ENCODE measurements around the gene ESPN. TPM values are rescaled to one million over a fixed set of nuclear protein-coding genes. Genes with fewer than 3 reads are reported as not detected.
A peak's percentile ranks its signal among the peaks of the same experiment; 100 is the strongest.
"Not testable (repeated sequence)": the region's sequence is repeated elsewhere in the genome, so short reads cannot be mapped to it uniquely, and the experiment has no call there.

Gene ESPN
- polyA plus RNA-seq, 2 donors, result 21.6 to 46.5 TPM

DNA sequence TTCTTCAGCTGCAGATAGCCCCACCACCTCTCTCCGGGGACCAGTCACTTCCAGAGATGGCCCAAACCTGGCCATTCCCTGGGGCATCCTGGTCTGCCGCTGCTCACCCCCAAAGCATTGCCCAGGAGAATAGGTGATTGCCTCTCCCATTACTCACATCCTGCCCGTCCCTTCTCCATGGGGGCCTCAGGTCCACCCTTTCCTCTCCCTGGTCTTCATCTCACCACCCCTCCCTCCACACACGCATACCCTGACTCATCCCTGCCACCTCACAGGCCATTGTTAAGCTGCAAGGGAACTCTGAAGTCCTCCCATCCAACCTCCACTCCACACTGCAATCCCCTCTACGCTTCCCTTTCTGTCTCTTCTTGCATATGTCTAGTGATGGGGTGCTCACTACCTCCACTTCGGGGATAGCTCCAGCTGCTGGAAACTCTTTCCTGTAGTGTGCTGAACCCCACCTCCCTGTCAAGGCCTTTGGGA lies 66.9 kb downstream of the ESPN start, which contains the start of gene PLEKHG5:
Gene PLEKHG5, minus strand, starts transcription at position 188 of the 483 bp plus-strand sequence. CDS start 14,096 bp downstream, outside the sequence.
- Histone ChIP-seq H3K9me3 (ENCODE audit: control insufficient read depth in 2 of 2, insufficient read depth in 1 of 2, low read depth in 1 of 2, low read length in 1 of 2) (no peaks in the 10 kb centered on the region), H3K27ac (ENCODE audit: low read depth in 2 of 2, low read length in 1 of 2) (peak within 1 kb of the TSS; percentile 95 to 98), H3K27me3 (ENCODE audit: control insufficient read depth in 1 of 2, insufficient read depth in 2 of 2, low read length in 2 of 2) (no peaks in the 10 kb centered on the region), H3K36me3 (ENCODE audit: control insufficient read depth in 2 of 2, insufficient read depth in 2 of 2, low read length in 1 of 2) (no peaks in the 10 kb centered on the region), H3K4me3 (ENCODE audit: low read depth in 1 of 2, low read length in 2 of 2) (peak within 1 kb of the TSS; percentile 67 to 81), H3K4me1 (ENCODE audit: control insufficient read depth in 2 of 2, insufficient read depth in 2 of 2, low read length in 1 of 2) (peaks cover 0 to 14% of the 10 kb centered on the region in 2 donors)
- WGBS, 2 donors, result 46 to 54% methylated on average over 6 of the region's 6 CpGs

- Histone ChIP-seq H3K4me1 (ENCODE audit: control insufficient read depth in 2 of 2, insufficient read depth in 2 of 2, low read length in 1 of 2) (peaks cover 0 to 11% of the 10 kb centered on the region in 2 donors), H3K9me3 (ENCODE audit: control insufficient read depth in 2 of 2, insufficient read depth in 1 of 2, low read depth in 1 of 2, low read length in 1 of 2) (no peaks in the 10 kb centered on the region), H3K4me3 (ENCODE audit: low read depth in 1 of 2, low read length in 2 of 2) (no peak overlapping the region), H3K36me3 (ENCODE audit: control insufficient read depth in 2 of 2, insufficient read depth in 2 of 2, low read length in 1 of 2) (no peaks in the 10 kb centered on the region), H3K27ac (ENCODE audit: low read depth in 2 of 2, low read length in 1 of 2) (peak overlapping the region; percentile 95 to 98), H3K27me3 (ENCODE audit: control insufficient read depth in 1 of 2, insufficient read depth in 2 of 2, low read length in 2 of 2) (no peaks in the 10 kb centered on the region)
- 49 to 65% methylated on average over 10 of the region's 10 CpGs for WGBS, 2 donors
Observed at GRCh38 chr1:6491966-6492365, 67.4 kb downstream of the ESPN start.

GRCh38 chr1:6493834-6494223 lies 69.3 kb downstream of the ESPN start:
- H3K4me3 ChIP-seq (ENCODE audit: low read depth in 1 of 2, low read length in 2 of 2); H3K9me3 ChIP-seq (ENCODE audit: control insufficient read depth in 2 of 2, insufficient read depth in 1 of 2, low read depth in 1 of 2, low read length in 1 of 2); H3K27ac ChIP-seq (ENCODE audit: low read depth in 2 of 2, low read length in 1 of 2); H3K4me1 ChIP-seq (ENCODE audit: control insufficient read depth in 2 of 2, insufficient read depth in 2 of 2, low read length in 1 of 2); H3K36me3 ChIP-seq (ENCODE audit: control insufficient read depth in 2 of 2, insufficient read depth in 2 of 2, low read length in 1 of 2); H3K27me3 ChIP-seq (ENCODE audit: control insufficient read depth in 1 of 2, insufficient read depth in 2 of 2, low read length in 2 of 2): not testable (repeated sequence)
- WGBS, 2 donors, result 80 to 92% methylated on average over 4 of the region's 4 CpGs

GRCh38 chr1:6494627-6495026 lies 70.1 kb downstream of the ESPN start:
- Histone ChIP-seq H3K27me3 (ENCODE audit: control insufficient read depth in 1 of 2, insufficient read depth in 2 of 2, low read length in 2 of 2) (no peaks in the 10 kb centered on the region), H3K9me3 (ENCODE audit: control insufficient read depth in 2 of 2, insufficient read depth in 1 of 2, low read depth in 1 of 2, low read length in 1 of 2) (no peaks in the 10 kb centered on the region), H3K4me3 (ENCODE audit: low read depth in 1 of 2, low read length in 2 of 2) (no peak overlapping the region), H3K36me3 (ENCODE audit: control insufficient read depth in 2 of 2, insufficient read depth in 2 of 2, low read length in 1 of 2) (no peaks in the 10 kb centered on the region), H3K27ac (ENCODE audit: low read depth in 2 of 2, low read length in 1 of 2) (no peak overlapping the region), H3K4me1 (ENCODE audit: control insufficient read depth in 2 of 2, insufficient read depth in 2 of 2, low read length in 1 of 2) (peaks cover 2 to 6% of the 10 kb centered on the region in 2 donors)
- WGBS, 2 donors, result 76 to 84% methylated on average over 4 of the region's 4 CpGs

- H3K4me3 ChIP-seq (ENCODE audit: low read depth in 1 of 2, low read length in 2 of 2), result no peak overlapping the region
- H3K9me3 ChIP-seq (ENCODE audit: control insufficient read depth in 2 of 2, insufficient read depth in 1 of 2, low read depth in 1 of 2, low read length in 1 of 2), result no peaks in the 10 kb centered on the region
- peaks cover 2 to 6% of the 10 kb centered on the region in 2 donors for H3K4me1 ChIP-seq (ENCODE audit: control insufficient read depth in 2 of 2, insufficient read depth in 2 of 2, low read length in 1 of 2)
- no peak overlapping the region for H3K27ac ChIP-seq (ENCODE audit: low read depth in 2 of 2, low read length in 1 of 2)
- WGBS, 2 donors, result 51 to 57% methylated on average over 13 of the region's 13 CpGs
- no peaks in the 10 kb centered on the region for H3K36me3 ChIP-seq (ENCODE audit: control insufficient read depth in 2 of 2, insufficient read depth in 2 of 2, low read length in 1 of 2)
- no peaks in the 10 kb centered on the region for H3K27me3 ChIP-seq (ENCODE audit: control insufficient read depth in 1 of 2, insufficient read depth in 2 of 2, low read length in 2 of 2)
Observed at GRCh38 chr1:6495041-6495441, 70.5 kb downstream of the ESPN start.

- 70 to 79% methylated on average over 14 of the region's 14 CpGs for WGBS, 2 donors
- Histone ChIP-seq H3K27ac (ENCODE audit: low read depth in 2 of 2, low read length in 1 of 2) (no peak overlapping the region), H3K4me3 (ENCODE audit: low read depth in 1 of 2, low read length in 2 of 2) (no peak overlapping the region), H3K4me1 (ENCODE audit: control insufficient read depth in 2 of 2, insufficient read depth in 2 of 2, low read length in 1 of 2) (peaks cover 2 to 6% of the 10 kb centered on the region in 2 donors), H3K9me3 (ENCODE audit: control insufficient read depth in 2 of 2, insufficient read depth in 1 of 2, low read depth in 1 of 2, low read length in 1 of 2) (no peaks in the 10 kb centered on the region), H3K36me3 (ENCODE audit: control insufficient read depth in 2 of 2, insufficient read depth in 2 of 2, low read length in 1 of 2) (no peaks in the 10 kb centered on the region), H3K27me3 (ENCODE audit: control insufficient read depth in 1 of 2, insufficient read depth in 2 of 2, low read length in 2 of 2) (no peaks in the 10 kb centered on the region)
Observed at GRCh38 chr1:6495540-6496364, 71.2 kb downstream of the ESPN start.

DNA sequence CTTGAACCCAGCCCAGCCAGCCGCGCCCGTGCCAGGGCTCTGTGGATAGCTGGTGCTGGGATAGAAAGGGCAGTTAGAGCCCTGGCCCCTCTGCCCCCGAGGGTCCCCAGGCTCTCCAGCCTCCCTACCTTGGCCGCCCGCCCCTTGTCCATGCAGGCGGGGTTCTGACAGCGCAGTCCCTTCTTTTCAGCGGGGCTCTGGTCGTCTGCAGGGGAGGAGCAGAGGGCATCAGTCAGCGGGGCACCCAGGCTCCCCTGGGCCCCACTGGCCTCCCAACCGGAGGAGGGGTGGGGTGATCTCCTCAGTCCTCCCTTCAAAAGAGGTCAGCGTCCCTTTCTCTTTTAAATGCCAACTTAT lies 71.8 kb downstream of the ESPN start:
- 23 to 27% methylated on average over 13 of the region's 13 CpGs for WGBS, 2 donors
- H3K36me3 ChIP-seq (ENCODE audit: control insufficient read depth in 2 of 2, insufficient read depth in 2 of 2, low read length in 1 of 2), result no peaks in the 10 kb centered on the region
- no peaks in the 10 kb centered on the region for H3K9me3 ChIP-seq (ENCODE audit: control insufficient read depth in 2 of 2, insufficient read depth in 1 of 2, low read depth in 1 of 2, low read length in 1 of 2)
- H3K27ac ChIP-seq (ENCODE audit: low read depth in 2 of 2, low read length in 1 of 2), result no peak overlapping the region
- no peaks in the 10 kb centered on the region for H3K27me3 ChIP-seq (ENCODE audit: control insufficient read depth in 1 of 2, insufficient read depth in 2 of 2, low read length in 2 of 2)
- peaks cover 2 to 6% of the 10 kb centered on the region in 2 donors for H3K4me1 ChIP-seq (ENCODE audit: control insufficient read depth in 2 of 2, insufficient read depth in 2 of 2, low read length in 1 of 2)
- peak overlapping the region in 1 of 2 donors; percentile 48 for H3K4me3 ChIP-seq (ENCODE audit: low read depth in 1 of 2, low read length in 2 of 2)

GRCh38 chr1:6496890-6497214 lies 72.3 kb downstream of the ESPN start:
- no peaks in the 10 kb centered on the region for H3K27me3 ChIP-seq (ENCODE audit: control insufficient read depth in 1 of 2, insufficient read depth in 2 of 2, low read length in 2 of 2)

GRCh38 chr1:6497215-6497866 lies 72.8 kb downstream of the ESPN start:
- Histone ChIP-seq H3K4me1 (ENCODE audit: control insufficient read depth in 2 of 2, insufficient read depth in 2 of 2, low read length in 1 of 2) (peaks cover 1 to 2% of the 10 kb centered on the region in 2 donors), H3K27me3 (ENCODE audit: control insufficient read depth in 1 of 2, insufficient read depth in 2 of 2, low read length in 2 of 2) (no peaks in the 10 kb centered on the region), H3K4me3 (ENCODE audit: low read depth in 1 of 2, low read length in 2 of 2) (peak overlapping the region; percentile 48 to 60), H3K27ac (ENCODE audit: low read depth in 2 of 2, low read length in 1 of 2) (peak overlapping the region in 1 of 2 donors; percentile 11), H3K36me3 (ENCODE audit: control insufficient read depth in 2 of 2, insufficient read depth in 2 of 2, low read length in 1 of 2) (no peaks in the 10 kb centered on the region), H3K9me3 (ENCODE audit: control insufficient read depth in 2 of 2, insufficient read depth in 1 of 2, low read depth in 1 of 2, low read length in 1 of 2) (no peaks in the 10 kb centered on the region)
- 0% methylated on average over 27 to 74 of the region's 74 CpGs for WGBS, 2 donors

More at GRCh38 chr1:6496890-6497214, 72.3 kb downstream of the ESPN start:
- no peaks in the 10 kb centered on the region for H3K9me3 ChIP-seq (ENCODE audit: control insufficient read depth in 2 of 2, insufficient read depth in 1 of 2, low read depth in 1 of 2, low read length in 1 of 2)
- WGBS, 2 donors, result 3 to 4% methylated on average over 11 to 21 of the region's 21 CpGs
- H3K4me3 ChIP-seq (ENCODE audit: low read depth in 1 of 2, low read length in 2 of 2), result peak overlapping the region; percentile 46 to 48
- peaks cover 2 to 6% of the 10 kb centered on the region in 2 donors for H3K4me1 ChIP-seq (ENCODE audit: control insufficient read depth in 2 of 2, insufficient read depth in 2 of 2, low read length in 1 of 2)
- no peaks in the 10 kb centered on the region for H3K36me3 ChIP-seq (ENCODE audit: control insufficient read depth in 2 of 2, insufficient read depth in 2 of 2, low read length in 1 of 2)
- H3K27ac ChIP-seq (ENCODE audit: low read depth in 2 of 2, low read length in 1 of 2), result peak overlapping the region in 1 of 2 donors; percentile 11

All from esophagus (tissue), 2 donors.